GM12878 (cell line): Measurements from ENCODE around the gene CPVL. TPM values are rescaled to one million over a fixed set of nuclear protein-coding genes. Genes with fewer than 3 reads are reported as not detected.

Experiments
- ATAC-seq: fragments of 200-7000 bp; cut with Tn5 transposase; 3 replicates; pipeline ENCODE4 v1.9.1; 2020; ENCODE audit warnings: mild to moderate bottlenecking, moderate library complexity
- BruUV-seq: library from RNA; stranded (reverse); fragments of 400-500 nt; replicated peaks from 2 replicates; lab custom pipeline; 2021; lab: Mats Ljungman, UMichigan
- CTCF ChIA-PET: fragments of 300-600 bp; sonication (Branson Sonifier 250); formaldehyde crosslinking; extraction: SDS; loops from one replicate; lab custom pipeline; 2021; ENCODE audit warnings: inconsistent platforms; lab: Yijun Ruan, JAX
- POLR2A ChIA-PET: fragments of 350-600 bp; formaldehyde crosslinking; extraction: SDS; loops from one replicate; lab custom pipeline; 2021; ENCODE audit warnings: inconsistent platforms; lab: Charles Lee
- RAD21 ChIA-PET: fragments of 300-600 bp; sonication (Branson Sonifier 250); formaldehyde crosslinking; loops from one replicate; lab custom pipeline; 2023; ENCODE audit warnings: antibody characterized with exemption; ENCODE audit not compliant: unreplicated experiment; lab: Charles Lee
- SMC1A ChIA-PET: fragments of 300-600 bp; sonication (Branson Sonifier 250); formaldehyde crosslinking; loops from one replicate; lab custom pipeline; 2023; ENCODE audit not compliant: unreplicated experiment, uncharacterized antibody; lab: Charles Lee
- DNase-seq: peaks from one replicate; pipeline ENCODE4 v3.0.0-alpha.2; 2011; ENCODE audit warnings: low read depth, low spot score
- FAIRE-seq: peaks from 3 replicates; lab custom pipeline; 2011; peaks lifted over from hg19 to GRCh38; lab: Jason Lieb, UNC
- H2AFZ ChIP-seq: 2 replicates; pipeline ENCODE4 v1.6.0; 2011; ENCODE audit warnings: low read depth, low read length, control low read depth; ENCODE audit not compliant: control insufficient read depth
- H3K27ac ChIP-seq: 2 replicates; pipeline ENCODE4 v1.5.1; 2011; ENCODE audit warnings: control low read depth; ENCODE audit not compliant: control insufficient read depth, insufficient read depth
- H3K27me3 ChIP-seq, 2 experiments: replicated peaks in 1 of 2; 2 replicates each; pipeline versions ENCODE4 v1.6.0 to v1.6.1; 2011; ENCODE audit warnings: low read length in 1 of 2; ENCODE audit not compliant: control insufficient read depth in 2 of 2, insufficient read depth in 2 of 2
- H3K36me3 ChIP-seq, 2 experiments: 2 replicates each; pipeline ENCODE4 v1.5.1; 2011; ENCODE audit warnings: low read length in 1 of 2; ENCODE audit not compliant: control insufficient read depth in 2 of 2, insufficient read depth in 2 of 2
- H3K4me1 ChIP-seq: 2 replicates; pipeline ENCODE4 v1.6.1; 2011; ENCODE audit warnings: mild to moderate bottlenecking, low read length, moderate library complexity, mixed read lengths; ENCODE audit not compliant: control insufficient read depth, insufficient read depth
- H3K4me2 ChIP-seq: 2 replicates; pipeline ENCODE4 v1.6.0; 2011; ENCODE audit warnings: control low read depth; ENCODE audit not compliant: control insufficient read depth, insufficient read depth
- H3K4me3 ChIP-seq: fragments of 200-600 bp; sonication (generic); 2 replicates; pipeline ENCODE4 v1.5.1; 2016
- H3K79me2 ChIP-seq: 2 replicates; pipeline ENCODE4 v1.6.0; 2011; ENCODE audit warnings: low read length; ENCODE audit not compliant: control insufficient read depth, insufficient read depth
- H3K9ac ChIP-seq: 2 replicates; pipeline ENCODE4 v1.8.0; 2011; ENCODE audit warnings: low read length, control low read depth, mixed read lengths; ENCODE audit not compliant: control insufficient read depth, insufficient read depth
- H3K9me3 ChIP-seq: replicated peaks from 3 replicates; pipeline ENCODE4 v1.5.1; 2011; ENCODE audit warnings: mild to moderate bottlenecking, low read length; ENCODE audit not compliant: control insufficient read depth, insufficient read depth
- H4K20me1 ChIP-seq: 2 replicates; pipeline ENCODE4 v1.6.0; 2011; ENCODE audit not compliant: control insufficient read depth, insufficient read depth
- BCL3 ChIP-seq: IDR thresholded peaks from 2 replicates; pipeline ENCODE4 v1.6.1; 2011; ENCODE audit warnings: borderline replicate concordance, low read depth, mild to moderate bottlenecking, moderate library complexity, low read length; ENCODE audit not compliant: insufficient read depth, poor library complexity, severe bottlenecking
- EP300 ChIP-seq, 2 experiments: fragments of 150-350 bp in 1 of 2; IDR thresholded peaks; 2 replicates each; pipeline ENCODE4 v1.6.1; 2011 to 2012; ENCODE audit warnings: low read depth in 2 of 2, low read length in 2 of 2, borderline replicate concordance in 1 of 2, improper control_type of control experiment in 1 of 2, inconsistent platforms in 1 of 2; ENCODE audit not compliant: control insufficient read depth in 1 of 2
- MXI1 ChIP-seq: fragments of 150-350 bp; IDR thresholded peaks from 2 replicates; pipeline ENCODE4 v1.6.1; 2011; ENCODE audit warnings: low read depth, mild to moderate bottlenecking, inconsistent platforms, low read length, improper control_type of control experiment
- REST ChIP-seq: IDR thresholded peaks from 2 replicates; pipeline ENCODE4 v1.6.1; 2012; ENCODE audit warnings: mild to moderate bottlenecking, low read depth, low read length
- SMAD5 ChIP-seq: IDR thresholded peaks from 2 replicates; pipeline ENCODE4 v1.6.1; 2016; ENCODE audit warnings: antibody characterized with exemption, low read depth
- ZNF207 ChIP-seq: fragments of 450-650 bp; IDR thresholded peaks from 2 replicates; pipeline ENCODE4 v1.6.1; 2014; ENCODE audit warnings: antibody characterized with exemption, mild to moderate bottlenecking, borderline replicate concordance
- ZSCAN29 ChIP-seq: fragments of 450-650 bp; IDR thresholded peaks from 2 replicates; pipeline ENCODE4 v1.6.1; 2017; ENCODE audit warnings: mild to moderate bottlenecking, moderate library complexity
- in situ Hi-C: fragments of 300-500 bp; cut with MboI; formaldehyde crosslinking; loops from 9 replicates; pipeline ENCODE4 v1.14.3; 2018; ENCODE audit warnings: mixed read lengths
- intact Hi-C: fragments of 100-400 bp; cut with micrococcal nuclease; formaldehyde crosslinking; loops from one replicate; pipeline ENCODE4 v1.14.2; 2022; ENCODE audit not compliant: unreplicated experiment
- polyA plus RNA-seq, 11 experiments: library from polyadenylated mRNA; depleted of rRNA in 4 of 11; unstranded in 6 of 11; stranded (reverse) in 5 of 11; fragments of >200 nt; fragmentation: Nextera tagmentation in 4 of 11; fragmentation: Illumina TruSeq in 1 of 11; extraction: Ambion mirVana in 4 of 11; extraction: Trizol in 1 of 11; gene quantifications; 1 replicate in 1 of 11; 2 replicates in 10 of 11; pipeline versions ENCODE4 v1.2.1 to v1.2.3, GENCODE V29; 2011 to 2016; ENCODE audit warnings: inconsistent platforms in 2 of 11, missing spikeins in 2 of 11, low read depth in 1 of 11
- total RNA-seq, 4 experiments: library from RNA; depleted of rRNA in 3 of 4; stranded (reverse); fragments of >200 nt in 3 of 4; fragmentation: Illumina TruSeq in 1 of 4; extraction: Trizol in 1 of 4; gene quantifications; 2 replicates each; pipeline versions ENCODE4 v1.2.1 to v1.2.3, GENCODE V29; 2013 to 2021

CPVL gene
- total and polyA plus RNA-seq, 10 of the 15 experiments (the other 5 are each of a cell fraction or from before 2014, with no cell fraction given): 0.59 TPM; not detected in 9

DNA sequence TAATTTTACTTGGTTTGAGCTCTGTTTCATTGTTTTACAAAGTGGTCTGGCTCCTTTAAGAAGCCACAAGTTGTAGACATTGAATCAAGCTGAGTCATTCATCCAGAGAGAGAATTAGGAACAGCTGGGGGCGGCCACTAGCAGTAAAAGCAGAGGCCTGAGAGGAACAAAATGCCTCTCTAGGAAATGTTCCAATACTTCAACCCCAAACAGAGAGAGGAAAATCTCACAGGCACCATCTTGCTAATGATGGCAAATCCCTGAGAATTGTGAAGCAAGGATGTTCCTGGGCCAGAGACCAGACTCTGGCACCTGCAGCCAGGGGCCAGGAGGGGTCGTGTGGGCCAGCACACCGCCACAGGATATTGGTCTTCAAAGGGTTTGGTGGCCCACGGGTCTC, 161.7 kb downstream of the CPVL start (continued):
- no peak for TF ChIP-seq ZSCAN29
- TF ChIP-seq EP300 (IDR thresholded peaks at IDR 0.05; ENCODE audit: borderline replicate concordance in 1 of 2, control insufficient read depth in 1 of 2, low read depth in 2 of 2, low read length in 2 of 2): no peak
- TF ChIP-seq, all 136 proteins: peak for 0

GRCh38 chr7:28984217-28984616, 162.1 kb downstream of the CPVL start:
- TF ChIP-seq SMAD5: no peak
- no peak for TF ChIP-seq ZNF207
- TF ChIP-seq REST: no peak
- TF ChIP-seq BCL3: no peak
- no peak for TF ChIP-seq MXI1
- TF ChIP-seq, all 136 proteins: peak for 0
- H3K4me1 ChIP-seq: no peaks in the 10 kb centered on the region
- ChIA-PET CTCF (no interaction called here), SMC1A (no interaction called here), RAD21 (no interaction called here), POLR2A (no interaction called here)
- in situ Hi-C loops (no loop called here), intact Hi-C loops (no loop called here)
- no peak overlapping the region for H3K27ac ChIP-seq
- peaks cover 0 to 5% of the 10 kb centered on the region in 2 experiments; a peak in 2 of 4 replicates for H3K27me3 ChIP-seq
- no peaks in the 10 kb centered on the region for H4K20me1 ChIP-seq
- BruUV-seq: no TSS peak
- no peaks in the 10 kb centered on the region for H3K9me3 ChIP-seq
- ATAC-seq: no peak
- no peak for DNase-seq
- no peaks in the 10 kb centered on the region for H3K79me2 ChIP-seq
- no peak overlapping the region for H3K4me3 ChIP-seq
- H3K36me3 ChIP-seq: no peaks in the 10 kb centered on the region
- H3K9ac ChIP-seq: no peak overlapping the region
- no peak for FAIRE-seq
- H3K4me2 ChIP-seq: no peak overlapping the region
- no peak overlapping the region for H2AFZ ChIP-seq
